Motor neuron (in vitro differentiated cells): ENCODE measurements around the gene KNOP1. TPM values are rescaled to one million over a fixed set of nuclear protein-coding genes. Genes with fewer than 3 reads are reported as not detected.
A peak's percentile ranks its signal among the peaks of the same experiment; 100 is the strongest.

Experiments used
- ATAC-seq, 8 experiments: fragments of 200-7000 bp; cut with Tn5 transposase; replicated peaks in 6 of 8; 2 replicates each; pipeline ENCODE4 v1.8.0; 2021; ENCODE audit warnings: mild to moderate bottlenecking in 8 of 8, moderate library complexity in 8 of 8
- H3K27ac ChIP-seq, 2 donors: fragments of 250-450 bp; sonication (Bioruptor Pico); 2 replicates each; pipeline ENCODE4 v1.9.0; 2021; ENCODE audit warnings: antibody characterized with exemption in 2 of 2, mild to moderate bottlenecking in 2 of 2, moderate library complexity in 1 of 2
- H3K4me1 ChIP-seq, 2 donors: fragments of 250-450 bp; sonication (Bioruptor Pico); replicated peaks in 1 of 2; 2 replicates each; pipeline ENCODE4 v1.6.1; 2021; ENCODE audit warnings: antibody characterized with exemption in 2 of 2, mild to moderate bottlenecking in 2 of 2, moderate library complexity in 1 of 2
- H3K4me3 ChIP-seq, 5 donors: fragments of 250-450 bp; sonication (Bioruptor Pico); 2 replicates each; pipeline ENCODE4 v1.9.0; 2021; ENCODE audit warnings: antibody characterized with exemption in 5 of 5, mild to moderate bottlenecking in 5 of 5, moderate library complexity in 4 of 5
- WGBS, 10 experiments: fragments of 450-650 bp; shearing (Covaris generic); methylation state at CpG; one replicate each; pipeline ENCODE4 v1.0.0; 2022; 5-methylcytosine and 5-hydroxymethylcytosine counted together
- in situ Hi-C, 9 experiments: fragments of 400-800 bp; cut with MboI; loops; one replicate each; pipeline ENCODE4 v1.15.0; 2021; ENCODE audit warnings: low sequenced_read_pairs in 9 of 9, low pct_unique_long_range_greater_than_20kb in 2 of 9; ENCODE audit not compliant: unreplicated experiment in 9 of 9
- total RNA-seq, 8 experiments: library from RNA; unstranded; fragments of 300-600 nt; gene quantifications; 2 replicates each; pipeline versions ENCODE4 v1.2.3 to v1.2.4, GENCODE V29; 2022

The KNOP1 gene
- total RNA-seq, result 10 to 100 TPM; 14.8 to 40.8 (median 24.7) TPM

DNA sequence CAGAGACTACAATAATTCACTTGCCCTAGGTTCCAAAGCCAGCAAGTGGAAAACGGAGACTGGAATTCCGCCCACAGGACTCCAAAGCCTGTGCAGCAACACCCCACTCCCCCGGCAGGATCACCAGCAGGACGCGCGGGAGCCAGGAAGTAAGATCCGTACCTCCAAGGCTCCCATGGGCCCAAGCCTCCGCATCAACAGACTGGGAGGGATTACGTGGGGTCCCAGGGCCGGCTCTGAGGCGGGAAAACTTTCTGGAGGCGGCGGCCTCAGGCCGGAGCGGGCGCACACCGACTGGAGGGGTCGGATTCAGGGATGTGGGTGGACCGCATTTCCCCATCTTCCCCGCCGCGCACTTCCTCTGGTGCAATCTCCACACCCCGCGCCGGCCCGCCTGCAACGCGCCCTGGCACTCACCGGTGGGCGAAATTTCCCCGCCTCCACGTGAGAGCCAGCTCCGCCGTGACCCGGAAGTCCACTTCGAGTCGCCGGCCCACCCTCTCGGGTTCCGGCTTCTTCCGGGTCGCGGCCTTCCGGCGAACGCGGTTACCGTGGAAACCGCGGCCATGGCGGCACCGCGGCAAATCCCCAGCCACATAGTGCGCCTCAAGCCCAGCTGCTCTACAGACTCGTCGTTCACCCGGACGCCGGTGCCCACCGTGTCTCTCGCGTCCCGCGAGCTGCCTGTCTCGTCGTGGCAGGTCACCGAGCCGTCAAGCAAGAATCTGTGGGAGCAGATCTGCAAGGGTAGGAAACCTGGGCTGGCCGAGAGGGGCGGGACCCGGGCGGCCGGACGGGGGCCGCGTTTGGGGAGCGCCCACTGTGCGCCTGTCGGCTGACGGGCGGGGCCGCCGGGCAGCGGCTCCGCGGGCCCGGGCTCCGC is at the start of gene KNOP1, which contains the start of gene IQCK:
Gene KNOP1, minus strand, starts transcription at position 487 of the 883 bp plus-strand sequence. CDS start 3,192 bp downstream, outside the sequence.
Gene IQCK, plus strand, starts transcription at position 531 of the 883 bp plus-strand sequence. Its CDS starts 36 bp downstream, at position 567.
- Histone ChIP-seq H3K4me3 (peak within 1 kb of the TSS; percentile 56 to 99 (median 81)), H3K4me1 (peaks cover 16 to 18% of the 10 kb centered on the region in 2 donors), H3K27ac (peak within 1 kb of the TSS; percentile 65 to 87)
- in situ Hi-C loops, result loop anchor here in 6 of 9 experiments (10.0 to 25.0 kb wide), 2 partner anchors 167 to 169 kb away; partner anchors contain the start of gene GPRC5B (in 6 of the 6)
- ATAC-seq, result peak; percentile 89 to 97 (median 95)
- 0 to 2% (median 0%) methylated on average over 3 to 26 of the region's 88 CpGs; no CpG with 5 or more reads in 3 of the 10 experiments for WGBS, 10 experiments

DNA sequence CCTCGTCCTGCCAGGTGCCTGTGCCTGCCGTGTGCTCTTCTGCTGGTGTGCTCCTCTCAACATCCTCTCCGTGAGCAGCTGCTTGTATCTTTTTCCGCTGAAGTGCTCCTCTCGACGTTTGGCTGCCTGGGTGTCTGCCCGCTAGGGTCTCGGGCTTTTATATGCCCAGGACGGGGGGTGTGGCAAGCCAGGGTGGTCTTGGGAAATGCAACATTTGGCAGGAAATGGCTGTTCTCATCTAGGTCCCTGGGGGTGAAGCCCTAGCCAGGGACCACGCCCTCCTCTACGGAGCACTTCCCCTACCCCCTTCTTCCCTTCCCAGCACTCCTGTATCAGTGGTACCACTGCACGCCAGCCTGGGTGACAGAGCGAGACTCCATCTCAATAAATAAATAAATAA is 49.5 kb upstream of the KNOP1 start:
- H3K4me1 ChIP-seq, result peaks cover 0 to 11% of the 10 kb centered on the region in 2 donors
- 80 to 100% (median 96%) methylated on average over 1 to 10 of the region's 13 CpGs; no CpG with 5 or more reads in 1 of the 10 experiments for WGBS, 10 experiments
- no peak for ATAC-seq
- in situ Hi-C loops, result no loop called here
- H3K4me3 ChIP-seq, result no peak overlapping the region
- no peak overlapping the region for H3K27ac ChIP-seq

GRCh38 chr16:19766988-19767387 is 49.0 kb upstream of the KNOP1 start:
- H3K4me1 ChIP-seq, result peaks cover 0 to 7% of the 10 kb centered on the region in 2 donors
- no peak for ATAC-seq
- H3K4me3 ChIP-seq, result no peak overlapping the region
- in situ Hi-C loops, result no loop called here
- H3K27ac ChIP-seq, result no peak overlapping the region
- 80 to 100% (median 100%) methylated on average over 1 to 3 of the region's 9 CpGs; no CpG with 5 or more reads in 5 of the 10 experiments for WGBS, 10 experiments

DNA sequence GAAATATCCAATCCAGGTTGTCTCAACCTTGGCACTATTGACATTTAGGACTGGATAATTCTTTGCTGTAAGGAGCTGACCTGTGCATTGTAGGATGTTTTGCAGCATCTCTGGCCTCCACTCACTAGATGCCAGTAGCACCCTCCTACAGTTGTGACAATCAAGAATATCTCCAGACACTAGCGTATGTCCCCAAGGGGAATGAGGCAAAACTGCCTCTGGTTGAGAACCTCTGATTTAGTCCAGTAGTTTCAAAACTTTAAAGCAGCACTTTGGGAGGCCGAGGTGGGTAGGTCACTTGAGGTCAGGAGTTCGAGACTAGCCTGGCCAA is 48.5 kb upstream of the KNOP1 start:
- Histone ChIP-seq H3K4me3 (no peak overlapping the region), H3K27ac (no peak overlapping the region), H3K4me1 (peaks cover 0 to 2% of the 10 kb centered on the region in 2 donors)
- 76 to 100% (median 95%) methylated on average over 1 to 3 of the region's 3 CpGs; no CpG with 5 or more reads in 4 of the 10 experiments for WGBS, 10 experiments
- in situ Hi-C loops, result no loop called here
- no peak for ATAC-seq

- peak in 1 of 8 experiments; percentile 18 for ATAC-seq
- WGBS, 10 experiments, result 58 to 92% (median 80%) methylated on average over 2 to 6 of the region's 6 CpGs; no CpG with 5 or more reads in 1 of the 10 experiments
- in situ Hi-C loops, result no loop called here
- H3K4me3 ChIP-seq, result no peak overlapping the region
- no peak overlapping the region for H3K27ac ChIP-seq
- no peaks in the 10 kb centered on the region for H3K4me1 ChIP-seq
Observed at GRCh38 chr16:19765860-19766553, 48.0 kb upstream of the KNOP1 start.

DNA sequence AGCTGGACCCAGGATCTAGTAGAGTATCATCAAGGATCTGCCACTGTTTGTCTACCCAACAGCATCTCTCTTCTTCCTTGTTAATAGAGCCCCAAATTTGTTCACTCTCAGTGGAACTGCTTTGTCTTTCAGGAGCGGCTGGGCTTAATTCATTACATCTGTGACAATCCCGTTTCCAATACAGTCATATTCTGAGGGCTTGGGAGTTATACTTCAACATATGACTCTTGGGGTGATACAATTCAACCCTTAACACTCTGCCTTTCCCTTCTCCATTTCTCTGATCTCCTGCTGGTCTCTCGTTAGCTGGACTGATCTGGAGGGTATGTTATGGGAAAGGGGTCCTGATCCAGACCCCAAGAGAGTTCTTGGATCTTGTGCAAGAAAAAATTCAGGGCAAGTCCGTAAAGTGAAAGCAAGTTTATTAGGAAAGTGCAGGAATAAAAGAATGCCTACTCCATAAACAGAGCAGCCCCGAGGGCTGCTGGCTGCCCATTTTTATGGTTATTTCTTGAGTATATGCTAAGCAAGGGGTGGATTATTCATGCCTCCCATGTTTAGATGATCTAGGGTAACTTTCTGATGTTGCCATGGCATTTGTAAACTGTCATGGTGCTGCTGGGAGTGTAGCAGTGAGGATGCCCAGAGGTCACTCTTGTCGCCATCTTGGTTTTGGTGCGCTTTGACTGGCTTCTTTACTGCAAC is 42.5 kb upstream of the KNOP1 start:
- Histone ChIP-seq H3K4me3 (no peak overlapping the region), H3K27ac (no peak overlapping the region), H3K4me1 (peaks cover 3 to 14% of the 10 kb centered on the region in 2 donors)
- in situ Hi-C loops, result no loop called here
- ATAC-seq, result peak in 3 of 8 experiments; percentile 62 to 79 (median 68)
- WGBS, 10 experiments, result 25 to 100% (median 69%) methylated on average over 1 to 5 of the region's 7 CpGs; no CpG with 5 or more reads in 1 of the 10 experiments

- no peak overlapping the region for H3K4me3 ChIP-seq
- ATAC-seq, result peak in 3 of 8 experiments; percentile 53 to 68 (median 57)
Observed at GRCh38 chr16:19757762-19758595, 40.0 kb upstream of the KNOP1 start.

DNA sequence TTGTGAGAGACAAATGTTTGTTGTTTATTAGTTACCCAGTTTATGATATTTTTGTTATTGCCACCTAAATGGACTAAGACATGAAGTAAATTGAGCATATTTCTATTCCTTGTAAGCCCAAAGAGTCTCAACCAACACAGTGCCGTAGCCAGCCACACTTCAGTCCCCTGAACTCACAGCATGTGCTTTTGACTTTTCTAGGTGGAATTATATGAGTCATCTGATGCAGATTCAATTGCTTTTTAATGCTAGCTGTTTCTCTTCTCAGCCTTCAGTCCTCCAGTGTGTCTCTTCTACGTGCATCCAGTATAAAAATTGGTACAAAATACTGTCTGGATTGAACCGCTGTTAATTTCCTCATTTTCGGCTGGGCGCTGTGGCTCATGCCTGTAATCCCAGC is 39.0 kb upstream of the KNOP1 start:
- in situ Hi-C loops, result no loop called here
- Histone ChIP-seq H3K4me1 (peaks cover 3 to 14% of the 10 kb centered on the region in 2 donors), H3K27ac (no peak overlapping the region), H3K4me3 (no peak overlapping the region)
- 25 to 92% (median 83%) methylated on average over 2 to 5 of the region's 5 CpGs; no CpG with 5 or more reads in 5 of the 10 experiments for WGBS, 10 experiments
- ATAC-seq, result peak in 7 of 8 experiments; percentile 39 to 83 (median 47)

More at GRCh38 chr16:19757762-19758595, 40.0 kb upstream of the KNOP1 start:
- H3K27ac ChIP-seq, result no peak overlapping the region
- peaks cover 3 to 14% of the 10 kb centered on the region in 2 donors for H3K4me1 ChIP-seq
- in situ Hi-C loops, result no loop called here
- 44 to 86% (median 79%) methylated on average over 2 to 8 of the region's 8 CpGs for WGBS, 10 experiments

DNA sequence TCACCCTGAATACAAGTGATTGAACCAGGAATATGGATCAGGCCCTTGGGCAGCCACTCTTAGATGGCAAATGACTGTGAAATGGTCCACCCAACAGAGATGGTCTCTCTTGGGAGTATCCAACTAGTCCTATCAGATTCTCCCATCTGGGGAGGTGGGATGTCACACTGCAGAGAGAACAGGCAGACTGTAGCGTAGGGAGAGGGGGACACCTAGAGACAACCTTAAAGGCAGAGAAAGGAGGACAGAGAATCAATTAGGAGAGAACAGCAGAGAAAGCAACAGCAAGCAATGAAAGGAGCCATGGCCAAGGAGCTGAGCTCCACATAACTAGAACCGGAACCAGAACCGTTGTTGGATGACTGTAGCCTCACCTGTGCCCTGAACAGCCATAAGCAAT is 37.2 kb upstream of the KNOP1 start:
- WGBS, 10 experiments, result 96 to 100% (median 100%) methylated on average over 1 to 3 of the region's 3 CpGs; no CpG with 5 or more reads in 2 of the 10 experiments
- ATAC-seq, result no peak
- Histone ChIP-seq H3K4me3 (no peak overlapping the region), H3K27ac (no peak overlapping the region), H3K4me1 (peaks cover 3 to 14% of the 10 kb centered on the region in 2 donors)
- in situ Hi-C loops, result no loop called here

DNA sequence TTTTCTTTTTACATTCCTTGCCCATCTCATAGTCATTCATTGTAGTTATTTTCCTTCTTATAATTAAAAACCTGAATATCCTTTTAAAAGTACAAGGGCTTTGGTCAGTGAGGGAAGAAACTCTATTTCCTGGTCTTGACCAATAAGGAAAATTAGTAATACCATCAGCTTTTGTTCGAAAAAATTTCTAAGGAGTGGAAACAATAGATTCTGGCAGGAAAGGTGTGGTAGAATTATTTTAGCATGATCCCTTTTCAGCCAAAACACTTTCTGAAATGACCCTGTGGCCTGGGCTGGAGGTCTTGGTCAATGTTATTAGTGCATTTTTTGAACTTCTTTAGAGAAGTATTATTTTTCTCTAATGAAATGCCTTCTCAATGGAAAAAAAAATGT is 36.6 kb upstream of the KNOP1 start:
- in situ Hi-C loops, result no loop called here
- ATAC-seq, result no peak
- no peak overlapping the region for H3K4me3 ChIP-seq
- 83 to 100% (median 100%) methylated on average over 1 of the region's 1 CpG; no CpG with 5 or more reads in 1 of the 10 experiments for WGBS, 10 experiments
- no peak overlapping the region for H3K27ac ChIP-seq
- peaks cover 3 to 14% of the 10 kb centered on the region in 2 donors for H3K4me1 ChIP-seq

DNA sequence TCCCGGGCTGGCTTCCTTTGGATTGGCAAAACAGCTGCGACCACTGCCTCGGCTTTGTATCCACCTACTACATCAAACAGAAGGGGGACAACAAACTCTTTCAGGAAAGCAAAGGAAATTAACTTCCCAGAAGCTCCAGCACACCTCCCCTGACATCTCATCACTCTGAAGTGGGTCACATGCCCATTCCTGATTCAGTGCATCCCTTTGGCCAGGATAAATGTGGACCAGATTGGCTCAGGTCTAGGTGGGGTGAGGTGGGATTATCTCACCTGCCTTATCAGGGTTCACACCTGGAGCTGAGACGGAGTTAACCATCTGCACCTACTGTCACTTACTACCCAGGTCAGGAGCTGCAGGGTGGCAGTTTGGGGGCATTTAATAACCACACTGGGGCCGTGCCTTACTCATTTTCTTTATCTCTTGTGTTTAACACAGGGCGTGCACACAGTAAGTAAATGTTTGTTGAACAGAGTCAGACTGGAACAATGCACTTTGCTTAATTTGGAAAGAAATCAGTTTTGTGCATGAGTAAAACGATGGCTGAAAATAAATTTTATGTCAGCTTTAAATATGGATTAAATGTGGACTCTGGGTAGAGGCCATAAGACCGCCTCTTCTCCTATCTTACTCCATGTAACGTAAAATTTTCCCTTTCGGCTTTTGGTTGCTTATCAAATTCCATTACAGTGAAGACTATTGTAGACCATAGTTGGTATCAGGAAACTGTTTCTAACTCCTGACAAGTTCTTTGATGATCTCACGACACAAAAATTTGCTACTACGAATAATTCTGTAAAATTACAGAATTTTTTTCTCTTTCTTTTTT is 36.0 kb upstream of the KNOP1 start:
- in situ Hi-C loops, result no loop called here
- no peak overlapping the region for H3K27ac ChIP-seq
- H3K4me3 ChIP-seq, result no peak overlapping the region
- WGBS, 10 experiments, result 71 to 100% (median 92%) methylated on average over 2 to 9 of the region's 12 CpGs
- H3K4me1 ChIP-seq, result peaks cover 3 to 14% of the 10 kb centered on the region in 2 donors
- ATAC-seq, result no peak
